GM13976 (cell line): ENCODE results near the gene DNAI2.
"Not testable (repeated sequence)": the region's sequence is repeated elsewhere in the genome, so short reads cannot be mapped to it uniquely, and the experiment has no call there.

Experiments
- DNase-seq: peaks from one replicate; pipeline ENCODE4 v3.0.0; 2012; ENCODE audit warnings: low spot score
- CTCF ChIP-seq: IDR thresholded peaks from 2 replicates; pipeline ENCODE4 v1.5.1; 2012; ENCODE audit warnings: borderline replicate concordance, mild to moderate bottlenecking; ENCODE audit not compliant: insufficient read depth; ENCODE audit errors: extremely low read depth, missing control alignments, control extremely low read depth
- in situ Hi-C: fragments of 300-500 bp; cut with MboI; formaldehyde crosslinking; loops from one replicate; pipeline ENCODE4 v1.12.0; 2022; ENCODE audit warnings: low sequenced_read_pairs, mixed read lengths, inconsistent platforms; ENCODE audit not compliant: unreplicated experiment

The DNAI2 gene

GRCh38 chr17:74252211-74252610 lies 21.8 kb upstream of the DNAI2 start:
- in situ Hi-C loops: no loop called here
- no peak for DNase-seq
- no peak for TF ChIP-seq CTCF

- TF ChIP-seq CTCF: no peak
- in situ Hi-C loops: no loop called here
- no peak for DNase-seq
Observed at GRCh38 chr17:74253036-74253435, 21.0 kb upstream of the DNAI2 start.

- in situ Hi-C loops: no loop called here
- no peak for DNase-seq
- TF ChIP-seq CTCF: no peak
Observed at GRCh38 chr17:74257311-74257710, 16.7 kb upstream of the DNAI2 start.

- no peak for TF ChIP-seq CTCF
- no peak for DNase-seq
- in situ Hi-C loops: no loop called here
Observed at GRCh38 chr17:74259667-74260524, 14.1 kb upstream of the DNAI2 start.

GRCh38 chr17:74260525-74260850 lies 13.5 kb upstream of the DNAI2 start:
- no peak for DNase-seq
- no peak for TF ChIP-seq CTCF

GRCh38 chr17:74262601-74263000 lies 11.4 kb upstream of the DNAI2 start:
- DNase-seq: no peak
- in situ Hi-C loops: no loop called here
- TF ChIP-seq CTCF: no peak

More at GRCh38 chr17:74260525-74260850, 13.5 kb upstream of the DNAI2 start:
- in situ Hi-C loops: no loop called here

- DNase-seq, in situ Hi-C loops: not testable (repeated sequence)
Observed at GRCh38 chr17:74267054-74267453, 7.0 kb upstream of the DNAI2 start.
